Right lobe of liver (tissue), 6 donors: ENCODE data around the gene KHDC1L. TPM values are rescaled to one million over a fixed set of nuclear protein-coding genes. Genes with fewer than 3 reads are reported as not detected.

ENCODE experiments used
- ATAC-seq, 4 donors: fragments of 200-7000 bp; cut with Tn5 transposase; one replicate each; pipeline ENCODE4 v1.9.1; 2020; ENCODE audit warnings: mild to moderate bottlenecking in 4 of 4, moderate library complexity in 4 of 4
- DNase-seq, 3 donors: peaks; one replicate each; pipeline ENCODE4 v3.0.0-alpha.2; 2020
- H3K27ac ChIP-seq, 3 donors: fragments of 200-600 bp; one replicate each; pipeline ENCODE4 v1.8.0; 2022
- H3K27me3 ChIP-seq, 2 donors: fragments of 200-600 bp; one replicate each; pipeline ENCODE4 v1.8.0; 2022
- H3K36me3 ChIP-seq, 4 donors: fragments of 200-600 bp; sonication (generic) in 1 of 4; one replicate each; pipeline versions ENCODE4 v1.5.1 to v1.8.0; 2017 to 2022; ENCODE audit warnings: control low read depth in 1 of 4
- H3K4me1 ChIP-seq, 4 donors: fragments of 200-600 bp; sonication (generic) in 1 of 4; one replicate each; pipeline versions ENCODE4 v1.5.1 to v1.8.0; 2017 to 2022; ENCODE audit warnings: control low read depth in 1 of 4
- H3K4me3 ChIP-seq, 3 donors: fragments of 200-600 bp; one replicate each; pipeline ENCODE4 v1.8.0; 2022
- H3K9me3 ChIP-seq, 4 donors: fragments of 200-600 bp; sonication (generic) in 1 of 4; one replicate each; pipeline versions ENCODE4 v1.5.1 to v1.8.0; 2017 to 2022; ENCODE audit warnings: control low read depth in 1 of 4
- POLR2A ChIP-seq: fragments of 450-650 bp; IDR thresholded peaks from one replicate; pipeline ENCODE4 v1.6.1; 2017; ENCODE audit warnings: antibody characterized with exemption, mild to moderate bottlenecking
- WGBS: methylation state at CpG from one replicate; pipeline ENCODE4 v1.1.6; 2018; ENCODE audit warnings: low coverage, low lambda C conversion rate; ENCODE audit not compliant: insufficient coverage; ENCODE audit errors: missing lambda C conversion rate; 5-methylcytosine and 5-hydroxymethylcytosine counted together
- intact Hi-C, 2 donors: fragments of 100-400 bp; cut with DNase I; formaldehyde crosslinking; loops; one replicate each; pipeline versions ENCODE4 v1.11.2 to v1.14.1; 2022
- total RNA-seq, 6 experiments: library from RNA; depleted of rRNA in 2 of 6; stranded (reverse); fragments of >200 nt in 2 of 6; fragmentation: NEBNext Ultra II Directional in 3 of 6; extraction: Animal tissue kit (Norgen Biotek cat#: 25700) in 3 of 6; gene quantifications; one replicate each; pipeline versions ENCODE4 v1.1.0 to v1.2.4, GENCODE V29; 2016 to 2023
- TF ChIP-seq, protein P1 (sequence below), 4 donors: fragments of 200-600 bp in 3 of 4; fragments of 450-650 bp in 1 of 4; IDR thresholded peaks; one replicate each; pipeline versions ENCODE4 v1.5.1 to v1.8.0; 2016 to 2022; ENCODE audit warnings: antibody characterized with exemption in 4 of 4, mild to moderate bottlenecking in 2 of 4
- donor health status: DM: no; HTN: yes; CAD: no.
- donor health status: DM: no; HTN: no; CAD: no.
- donor health status: DM: no; HTN: no; CAD: no.
- donor health status: DM: no; HTN: yes; CAD: no.
- donor health status: DM: no; HTN: yes; CAD: no.

KHDC1L gene
- total RNA-seq, 6 experiments from 2014 or later, result not detected

DNA sequence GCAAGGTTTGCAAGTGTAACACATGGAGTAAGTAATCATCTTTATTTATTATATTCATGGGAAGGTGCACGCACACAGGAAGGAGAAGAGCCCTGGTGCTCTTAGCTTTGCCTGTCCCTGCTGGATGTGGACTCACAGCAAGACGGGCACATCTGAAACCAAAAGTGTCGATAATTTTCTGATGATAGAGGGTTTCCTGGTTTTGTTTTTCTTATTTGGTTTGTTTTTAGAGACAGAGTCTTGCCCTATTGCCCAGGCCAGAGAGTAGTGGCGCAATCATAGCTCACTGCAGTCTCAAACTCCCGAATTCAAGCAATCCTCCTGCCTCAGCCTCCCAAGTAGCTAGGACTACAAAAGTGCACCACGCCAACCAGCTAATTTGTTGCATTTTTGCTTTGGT is 7.8 kb upstream of the KHDC1L start:
- no peaks in the 10 kb centered on the region for H3K9me3 ChIP-seq
- 61% methylated on average over 3 of the region's 6 CpGs for WGBS
- ATAC-seq, result no peak
- no peak overlapping the region for H3K27ac ChIP-seq
- DNase-seq, result no peak
- no peaks in the 10 kb centered on the region for H3K36me3 ChIP-seq
- TF ChIP-seq POLR2A, result no peak
- TF ChIP-seq, protein P1, sequence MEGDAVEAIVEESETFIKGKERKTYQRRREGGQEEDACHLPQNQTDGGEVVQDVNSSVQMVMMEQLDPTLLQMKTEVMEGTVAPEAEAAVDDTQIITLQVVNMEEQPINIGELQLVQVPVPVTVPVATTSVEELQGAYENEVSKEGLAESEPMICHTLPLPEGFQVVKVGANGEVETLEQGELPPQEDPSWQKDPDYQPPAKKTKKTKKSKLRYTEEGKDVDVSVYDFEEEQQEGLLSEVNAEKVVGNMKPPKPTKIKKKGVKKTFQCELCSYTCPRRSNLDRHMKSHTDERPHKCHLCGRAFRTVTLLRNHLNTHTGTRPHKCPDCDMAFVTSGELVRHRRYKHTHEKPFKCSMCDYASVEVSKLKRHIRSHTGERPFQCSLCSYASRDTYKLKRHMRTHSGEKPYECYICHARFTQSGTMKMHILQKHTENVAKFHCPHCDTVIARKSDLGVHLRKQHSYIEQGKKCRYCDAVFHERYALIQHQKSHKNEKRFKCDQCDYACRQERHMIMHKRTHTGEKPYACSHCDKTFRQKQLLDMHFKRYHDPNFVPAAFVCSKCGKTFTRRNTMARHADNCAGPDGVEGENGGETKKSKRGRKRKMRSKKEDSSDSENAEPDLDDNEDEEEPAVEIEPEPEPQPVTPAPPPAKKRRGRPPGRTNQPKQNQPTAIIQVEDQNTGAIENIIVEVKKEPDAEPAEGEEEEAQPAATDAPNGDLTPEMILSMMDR (IDR thresholded peaks at IDR 0.05), result no peak
- H3K27me3 ChIP-seq, result no peaks in the 10 kb centered on the region
- H3K4me1 ChIP-seq, result no peaks in the 10 kb centered on the region
- intact Hi-C loops, result no loop called here
- H3K4me3 ChIP-seq, result no peak overlapping the region

DNA sequence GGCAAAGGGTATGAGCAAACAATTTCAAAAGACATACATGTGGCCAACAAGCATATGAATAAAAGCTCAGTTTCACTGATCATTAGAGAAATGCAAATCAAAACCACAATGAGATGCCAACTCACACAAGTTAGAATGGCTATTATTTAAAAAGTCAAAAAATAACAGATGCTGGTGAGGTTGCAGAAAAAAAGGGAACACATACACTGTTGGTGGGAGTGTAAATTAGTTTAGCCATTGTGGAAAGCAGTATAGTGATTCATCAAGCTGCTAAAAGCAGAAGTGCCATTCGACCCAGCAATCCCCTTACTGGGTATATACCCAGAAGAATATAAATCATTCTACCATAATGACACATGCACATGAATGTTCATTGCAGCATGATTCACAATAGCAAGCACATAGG is 6.7 kb upstream of the KHDC1L start:
- Histone ChIP-seq H3K9me3 (no peaks in the 10 kb centered on the region), H3K27me3 (no peaks in the 10 kb centered on the region), H3K36me3 (no peaks in the 10 kb centered on the region), H3K27ac (no peak overlapping the region), H3K4me1 (no peaks in the 10 kb centered on the region), H3K4me3 (no peak overlapping the region)
- intact Hi-C loops, result no loop called here
- WGBS, result 24% methylated on average over 1 of the region's 1 CpG
- ATAC-seq (no peak), DNase-seq (no peak)
- no peak for TF ChIP-seq POLR2A
- TF ChIP-seq, protein P1 (IDR thresholded peaks at IDR 0.05), result no peak

DNA sequence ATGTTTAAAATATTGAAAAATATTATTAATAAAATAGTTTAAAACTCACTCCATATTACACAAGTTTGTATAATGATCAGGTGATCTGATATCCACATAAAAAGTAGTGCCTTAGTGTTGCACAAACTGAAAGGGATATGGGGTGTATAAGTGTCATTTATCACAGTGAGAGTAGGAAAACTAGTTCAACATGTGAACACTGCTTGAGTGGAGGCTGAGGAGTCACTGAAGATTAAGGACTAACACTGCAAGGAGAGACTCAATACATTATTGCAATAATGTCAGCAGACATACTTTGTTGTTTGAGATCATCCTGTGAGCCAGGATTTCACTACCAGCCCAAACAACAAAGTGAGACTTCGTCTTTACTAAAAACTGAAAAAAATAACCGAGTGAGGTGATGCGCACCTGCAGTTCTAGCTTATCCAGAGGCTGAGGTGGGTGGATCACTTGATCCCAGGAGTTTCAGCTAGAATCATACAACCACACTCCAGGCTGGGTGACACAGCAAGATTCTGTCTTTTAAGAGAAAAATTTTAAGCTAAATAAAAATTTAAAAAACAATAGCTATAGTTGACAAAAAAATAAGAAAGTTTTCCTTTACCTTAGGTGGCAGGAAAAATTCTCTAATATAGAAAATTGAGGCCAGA is 2.4 kb upstream of the KHDC1L start:
- Histone ChIP-seq H3K9me3 (no peaks in the 10 kb centered on the region), H3K36me3 (no peaks in the 10 kb centered on the region), H3K27me3 (no peaks in the 10 kb centered on the region), H3K4me3 (no peak overlapping the region), H3K27ac (no peak overlapping the region), H3K4me1 (no peaks in the 10 kb centered on the region)
- ATAC-seq (no peak), DNase-seq (no peak)
- 73% methylated on average over 3 of the region's 3 CpGs for WGBS
- intact Hi-C loops, result no loop called here
- TF ChIP-seq POLR2A, result no peak
- TF ChIP-seq, protein P1 (IDR thresholded peaks at IDR 0.05), result no peak

DNA sequence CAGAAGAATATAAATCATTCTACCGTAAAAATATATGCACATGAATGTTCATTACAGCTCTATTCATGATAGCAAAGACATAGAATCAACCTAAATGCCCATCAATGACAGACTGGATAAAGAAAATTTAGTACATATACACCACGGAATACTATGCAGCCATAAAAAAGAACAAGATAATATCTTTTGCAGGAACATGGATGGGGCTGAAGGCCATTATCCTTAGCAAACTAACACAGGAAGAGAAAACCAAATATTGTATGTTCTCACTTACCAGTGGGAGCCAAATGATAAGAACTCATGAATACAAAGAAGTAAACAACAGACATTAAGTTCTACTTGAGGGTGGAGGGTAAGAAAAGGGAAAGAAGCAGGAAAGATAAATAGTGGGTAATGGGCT is 8.4 kb downstream of the KHDC1L start:
- H3K27ac ChIP-seq, result no peak overlapping the region
- no peaks in the 10 kb centered on the region for H3K9me3 ChIP-seq
- 70% methylated on average over 2 of the region's 2 CpGs for WGBS
- no peak for TF ChIP-seq POLR2A
- TF ChIP-seq, protein P1 (IDR thresholded peaks at IDR 0.05), result no peak
- H3K27me3 ChIP-seq, result no peaks in the 10 kb centered on the region
- DNase-seq (no peak), ATAC-seq (no peak)
- no peaks in the 10 kb centered on the region for H3K4me1 ChIP-seq
- H3K4me3 ChIP-seq, result no peak overlapping the region
- intact Hi-C loops, result no loop called here
- no peaks in the 10 kb centered on the region for H3K36me3 ChIP-seq

DNA sequence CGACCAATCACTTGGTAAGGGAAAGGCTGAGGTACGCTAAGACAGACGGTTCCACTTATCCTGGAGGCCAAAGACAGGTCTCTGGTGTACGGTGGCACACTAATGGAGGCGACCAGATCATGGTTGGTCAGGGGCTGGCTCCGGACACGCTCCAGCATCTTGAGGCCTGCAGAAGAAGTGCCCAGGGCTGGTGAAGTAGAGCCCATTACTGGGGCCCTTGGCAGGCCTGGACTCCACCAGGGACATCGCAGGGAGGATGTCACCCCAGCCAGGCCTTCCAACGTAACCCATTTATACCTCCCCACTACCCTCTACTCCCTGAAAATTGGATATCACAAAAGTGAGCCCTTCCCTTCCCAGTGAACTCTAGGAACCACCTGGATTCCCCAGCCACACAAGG is 16.2 kb downstream of the KHDC1L start:
- TF ChIP-seq, protein P1 (IDR thresholded peaks at IDR 0.05), result no peak
- no peak for TF ChIP-seq POLR2A
- no peak overlapping the region for H3K27ac ChIP-seq
- H3K36me3 ChIP-seq, result no peaks in the 10 kb centered on the region
- H3K27me3 ChIP-seq, result no peaks in the 10 kb centered on the region
- WGBS, result no CpG with 5 or more reads among the region's 9 CpGs
- no peaks in the 10 kb centered on the region for H3K4me1 ChIP-seq
- H3K9me3 ChIP-seq, result no peaks in the 10 kb centered on the region
- intact Hi-C loops, result no loop called here
- ATAC-seq, result no peak
- no peak overlapping the region for H3K4me3 ChIP-seq
- no peak for DNase-seq
